Activated CD8-positive, alpha-beta memory T cell treated with anti-CD3 and anti-CD28 coated beads, Interleukin-2, amount 50 U/mL, for 4 hours (primary cell): ENCODE measurements around the gene KCNK5.

Experiments
- DNase-seq: peaks from one replicate; pipeline ENCODE4 v3.0.0-alpha.2; 2020

The KCNK5 gene

DNA sequence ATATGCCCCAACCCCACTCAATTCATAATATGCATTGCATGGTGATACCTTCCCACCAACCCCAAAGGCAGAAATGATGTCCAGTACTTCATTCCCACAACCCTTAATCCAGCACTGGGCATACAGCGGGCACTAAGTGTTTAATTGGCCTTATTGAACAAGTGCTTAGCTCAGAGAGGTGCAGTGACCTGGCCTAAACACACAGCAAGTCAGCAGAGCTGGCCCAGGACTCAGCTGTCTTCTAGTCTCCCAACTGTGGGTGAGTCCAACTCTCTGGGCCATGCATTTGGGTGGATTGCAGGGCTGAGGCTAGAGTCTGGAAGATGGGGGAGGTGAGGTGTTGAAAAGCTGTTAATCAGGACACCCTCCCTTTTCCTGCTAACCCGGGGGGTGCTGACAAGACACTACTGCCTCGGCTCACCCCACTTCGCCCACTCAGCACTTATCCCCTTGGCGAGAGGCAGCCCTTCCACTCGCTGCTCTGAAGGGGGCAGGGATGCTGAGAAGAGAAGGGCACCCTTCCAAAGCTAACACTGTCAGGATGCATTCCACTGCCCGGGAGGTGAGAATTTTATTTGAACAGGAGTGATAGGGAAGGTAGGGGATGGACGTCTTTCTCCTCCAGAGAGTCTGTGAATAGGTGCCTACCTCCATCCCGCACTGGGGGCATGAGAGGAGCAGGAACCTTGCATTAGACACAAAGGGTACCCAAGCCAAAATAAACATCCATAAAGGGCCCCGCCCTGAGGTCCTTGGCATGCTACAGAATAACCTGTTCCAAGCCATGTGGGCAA is 14.2 kb downstream of the KCNK5 start:
- no peak for DNase-seq

DNA sequence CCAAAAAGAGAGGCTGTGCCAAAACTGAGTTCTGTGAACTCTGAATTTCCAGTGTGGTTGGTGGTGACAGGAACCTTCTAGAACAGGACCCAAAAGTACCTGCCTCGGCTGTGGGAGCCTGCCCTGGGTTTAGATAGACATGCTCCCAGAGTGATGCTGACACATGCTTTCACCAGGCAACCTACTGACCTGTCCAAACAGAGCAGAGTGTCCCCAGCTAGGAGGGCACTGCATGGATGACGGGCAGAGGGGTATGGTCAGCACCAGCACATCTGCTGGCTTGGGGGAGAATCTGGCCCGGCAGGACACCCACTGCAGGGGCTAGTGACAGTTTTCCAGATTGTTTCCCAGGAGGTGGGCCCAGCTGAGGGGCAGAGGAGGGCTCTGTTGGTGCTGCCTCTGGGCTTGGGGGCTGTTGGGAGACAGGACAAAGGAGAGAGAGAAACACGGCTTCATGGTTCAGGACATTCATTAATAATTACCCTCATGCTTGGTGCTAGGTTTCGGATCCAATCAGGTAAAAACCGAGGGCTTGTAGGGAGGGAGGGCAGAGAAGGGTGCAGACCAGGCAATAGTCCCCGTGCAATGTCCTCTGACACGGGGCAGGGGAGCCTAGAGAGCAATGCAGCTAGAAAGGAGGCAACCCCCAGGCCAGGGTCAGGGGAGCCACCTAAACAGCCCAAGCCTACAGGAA is 15.0 kb downstream of the KCNK5 start:
- no peak for DNase-seq

DNA sequence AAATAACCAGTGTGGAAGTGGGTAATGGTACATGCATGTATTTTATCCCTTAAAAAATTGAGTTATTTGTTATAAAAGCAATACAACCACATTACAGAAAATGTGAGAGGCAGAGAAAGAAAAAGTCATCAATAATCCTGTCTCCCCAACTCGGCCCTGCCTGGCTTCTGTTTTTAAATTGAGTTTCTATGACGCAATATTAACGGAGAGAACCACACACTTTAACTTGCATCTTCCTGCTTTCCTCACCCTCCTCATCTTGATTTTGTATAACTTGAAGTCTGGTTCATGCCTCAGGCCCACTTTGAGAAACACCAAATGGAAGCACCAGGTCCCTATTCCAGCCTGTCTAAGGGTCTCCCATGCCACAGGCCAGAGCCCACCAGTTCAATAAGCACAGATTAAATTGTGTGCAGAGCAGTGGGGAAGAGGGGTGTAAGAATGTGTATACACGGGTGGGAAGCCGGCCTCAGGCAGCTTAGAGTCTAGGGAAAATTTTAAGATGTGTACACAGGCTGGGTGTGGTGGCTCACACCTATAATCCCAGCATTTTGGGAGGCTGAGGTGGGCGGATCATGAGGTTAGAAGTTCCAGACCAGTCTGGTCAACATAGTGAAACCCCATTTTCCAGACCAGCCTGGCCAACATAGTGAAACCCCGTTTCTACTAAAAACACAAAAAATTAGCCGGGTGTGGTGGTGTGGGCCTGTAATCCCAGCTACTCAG is 15.9 kb downstream of the KCNK5 start:
- no peak for DNase-seq

DNA sequence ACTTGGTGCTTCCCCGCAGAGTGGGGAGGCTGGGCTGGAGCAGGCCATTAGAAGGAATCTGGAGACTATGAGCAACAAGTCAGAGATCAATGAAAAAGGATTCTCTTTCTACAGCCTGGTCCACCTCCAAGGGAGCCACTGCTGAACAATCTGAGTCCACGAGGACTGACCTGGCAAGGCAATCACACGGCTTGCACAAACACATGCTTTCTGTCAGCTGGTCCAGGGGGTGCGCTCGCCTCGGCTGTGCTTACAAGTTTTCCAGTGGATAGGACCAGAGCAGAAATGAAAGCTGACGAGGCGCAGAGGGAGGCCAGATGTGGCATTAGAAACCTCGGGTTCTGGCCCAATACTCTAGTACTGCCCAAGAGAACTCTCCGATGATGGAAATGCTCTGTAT is 18.1 kb downstream of the KCNK5 start:
- no peak for DNase-seq

DNA sequence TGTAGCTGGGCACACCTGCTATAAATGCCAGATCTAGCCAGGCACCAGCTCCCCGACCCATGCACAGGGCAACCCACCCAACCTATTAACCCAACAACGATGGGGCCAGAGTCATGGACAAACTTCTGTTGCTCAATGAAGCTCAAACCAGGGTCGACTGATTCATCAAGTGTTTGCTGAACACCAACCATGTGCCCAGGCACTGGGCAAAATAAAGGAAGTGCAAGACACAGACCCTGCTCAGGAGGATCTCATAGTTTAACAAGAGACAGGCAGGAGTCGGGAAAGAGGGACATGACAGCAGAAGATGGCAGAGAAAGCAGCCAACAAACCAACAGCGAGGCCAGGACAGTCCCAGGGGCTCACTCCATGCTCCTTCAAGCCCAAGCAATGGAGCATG is 18.8 kb downstream of the KCNK5 start:
- DNase-seq, result no peak

DNA sequence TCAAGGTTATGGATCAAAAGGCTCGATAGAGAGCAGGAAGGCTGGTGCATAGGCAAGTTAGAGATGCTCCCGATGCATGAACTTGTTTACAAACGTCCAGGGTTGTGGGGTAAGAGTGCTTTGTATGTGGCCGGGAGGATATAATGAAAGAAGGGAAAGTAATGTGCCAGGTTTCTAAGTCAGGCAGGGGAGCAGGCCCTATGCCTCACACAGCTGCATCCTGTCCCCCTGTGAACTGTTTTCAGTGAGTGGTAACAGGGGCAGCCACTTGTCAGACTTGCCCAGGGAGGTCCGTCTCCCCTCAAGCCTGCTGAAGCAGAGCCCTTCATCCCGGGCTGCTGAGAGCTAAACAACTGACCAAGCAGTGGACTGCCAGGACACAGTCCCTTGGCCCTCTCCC is 19.4 kb downstream of the KCNK5 start:
- no peak for DNase-seq

DNA sequence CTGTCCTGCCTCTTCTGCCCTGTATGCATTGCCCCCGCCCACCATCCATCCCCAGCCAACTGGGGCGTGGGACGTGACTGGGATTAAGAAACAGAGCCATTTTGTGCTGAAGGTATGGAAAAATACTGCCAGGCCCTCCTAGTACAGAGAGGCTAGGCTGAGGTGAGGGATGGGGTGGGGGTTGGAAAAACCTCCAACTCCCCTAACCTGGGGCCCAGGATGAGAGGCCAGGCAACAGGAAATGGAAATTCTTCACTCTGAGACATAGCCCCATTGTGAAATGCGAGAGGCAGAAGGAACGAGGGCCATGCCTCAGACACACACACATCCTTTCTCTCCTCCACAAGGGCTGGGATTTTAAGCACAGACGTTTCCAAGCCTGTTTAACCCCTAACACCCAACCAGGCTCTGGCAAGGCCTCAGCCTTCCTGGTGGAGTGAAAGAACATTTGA is 19.9 kb downstream of the KCNK5 start:
- DNase-seq, result no peak

DNA sequence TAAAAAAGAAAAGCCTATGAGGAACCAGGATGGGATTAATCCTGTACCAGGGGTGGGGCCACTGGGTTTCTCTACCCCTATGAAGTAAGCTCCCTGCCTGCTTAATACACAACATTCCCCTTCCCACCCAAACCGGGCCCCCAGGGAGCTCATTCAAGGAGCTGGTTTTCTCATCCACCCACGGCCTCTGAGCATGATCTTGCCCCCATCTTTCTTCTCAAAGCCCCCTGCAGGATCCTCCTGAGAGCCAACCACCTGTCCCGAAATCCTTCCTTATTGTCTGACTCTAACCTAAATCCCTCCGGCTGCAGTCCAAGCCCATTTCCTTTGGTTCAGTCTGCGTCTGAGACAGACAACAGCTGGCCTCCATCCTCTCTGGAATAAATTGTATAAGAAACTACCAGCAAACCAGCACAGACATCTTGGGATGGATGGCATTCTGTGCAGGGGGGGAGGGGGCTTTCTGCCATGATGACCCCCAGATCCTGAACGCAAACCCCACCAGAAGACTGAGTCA is 21.0 kb downstream of the KCNK5 start:
- no peak for DNase-seq

DNA sequence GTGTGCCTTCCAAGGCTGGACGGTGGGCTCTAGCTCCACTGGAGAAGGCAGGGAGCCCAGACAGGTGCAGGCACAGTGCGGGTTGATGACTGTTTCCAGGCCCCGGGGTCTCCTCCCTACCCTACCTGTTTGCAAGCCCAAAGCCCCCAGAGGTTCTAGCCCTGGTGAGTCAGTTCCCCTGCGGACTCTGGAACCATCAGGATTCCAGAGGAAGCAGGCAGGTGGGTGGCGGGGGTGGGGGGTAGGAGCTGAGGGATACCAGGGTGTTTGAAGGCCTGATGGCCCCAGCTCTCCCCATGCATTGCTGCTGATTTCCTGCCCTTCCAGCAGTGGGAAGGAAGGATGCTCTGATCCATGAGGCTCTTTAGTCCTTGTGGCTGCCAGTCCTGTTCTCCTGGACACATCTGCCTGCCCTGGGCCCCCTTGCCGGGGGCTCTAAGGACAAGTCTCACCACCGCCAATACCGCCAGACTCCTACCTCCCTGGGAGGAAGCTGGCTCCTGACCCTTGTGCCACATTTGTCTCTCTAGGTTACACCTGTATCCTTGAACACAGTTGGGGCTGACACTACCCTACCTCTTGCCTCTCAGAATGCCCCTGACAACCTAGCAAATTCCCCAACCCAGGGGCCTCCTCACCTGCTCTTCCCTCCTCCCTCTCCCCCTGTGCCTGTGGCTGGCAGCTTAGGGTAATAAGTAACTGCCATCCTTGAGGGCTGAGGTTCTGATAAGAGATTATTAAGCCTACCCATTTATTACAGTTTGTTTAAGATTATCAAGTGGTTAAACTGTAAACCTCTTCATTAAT is 21.7 kb downstream of the KCNK5 start:
- DNase-seq, result no peak

DNA sequence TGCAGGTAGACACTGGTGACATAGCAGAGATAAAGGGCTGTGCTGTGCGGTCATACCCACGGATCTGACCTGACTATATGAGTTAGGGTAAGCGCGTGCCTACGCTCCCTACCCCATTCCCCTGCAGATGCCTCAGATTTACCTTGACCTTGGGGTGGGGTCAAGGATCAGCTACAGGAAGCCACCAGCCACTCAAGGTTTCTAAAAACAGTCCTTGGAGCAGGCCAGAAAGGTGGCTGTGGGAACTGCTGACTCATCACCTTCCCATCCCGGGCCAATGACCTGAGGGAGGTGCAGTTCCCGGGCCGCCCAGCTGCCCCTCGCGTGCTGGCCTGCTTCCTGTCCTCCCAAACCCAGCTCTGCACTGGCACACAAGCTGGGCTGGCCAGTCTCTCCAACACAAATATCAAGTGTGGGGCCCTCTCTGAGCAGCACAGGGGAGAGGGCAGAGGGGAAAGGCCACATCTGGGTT is 23.0 kb downstream of the KCNK5 start:
- no peak for DNase-seq

DNA sequence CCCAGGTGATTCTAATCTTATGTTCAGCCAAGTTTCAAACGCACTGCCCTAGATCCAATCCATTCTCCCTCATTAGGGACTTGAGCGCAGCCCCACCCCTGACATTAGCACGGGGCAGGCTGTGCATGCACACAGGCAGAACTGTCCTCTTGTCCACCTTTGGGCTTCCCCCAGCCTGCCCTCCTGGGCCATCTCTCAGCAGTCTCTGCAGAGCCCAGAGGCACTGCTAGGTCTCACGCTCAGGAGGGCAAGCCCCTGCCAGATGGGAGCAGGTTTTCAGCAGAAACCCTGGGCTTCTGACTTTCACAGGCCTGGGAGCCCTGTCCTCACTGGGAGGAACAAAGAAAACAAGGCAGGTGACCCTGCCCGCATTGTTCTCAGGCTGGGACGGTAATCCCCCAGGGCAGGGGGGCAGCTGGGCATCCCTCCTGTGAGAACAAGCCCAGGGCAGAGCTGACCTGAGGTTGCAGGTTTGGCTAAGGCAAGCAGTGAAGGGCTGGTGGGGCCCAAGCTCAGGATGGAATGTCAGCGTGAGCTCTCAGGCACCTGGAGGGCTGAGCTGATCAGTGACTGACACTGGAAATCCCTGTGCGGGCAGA is 24.5 kb downstream of the KCNK5 start:
- DNase-seq, result no peak

DNA sequence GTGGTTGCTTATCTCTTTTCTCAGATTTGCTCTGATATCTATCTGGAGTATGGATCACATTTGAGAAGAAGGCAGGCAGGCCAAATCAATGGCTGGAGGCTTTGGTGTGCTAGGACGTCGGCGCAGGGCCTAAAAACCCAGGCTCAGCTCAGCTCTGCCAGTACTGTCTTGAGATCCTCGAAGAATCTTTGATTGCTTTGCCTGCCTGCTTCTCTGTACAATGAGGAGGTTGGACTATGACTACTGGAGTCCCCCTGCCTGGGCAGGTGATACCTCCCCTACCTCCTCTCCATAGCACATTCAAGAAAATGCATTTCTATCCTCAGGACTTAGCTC is 25.1 kb downstream of the KCNK5 start:
- no peak for DNase-seq

DNA sequence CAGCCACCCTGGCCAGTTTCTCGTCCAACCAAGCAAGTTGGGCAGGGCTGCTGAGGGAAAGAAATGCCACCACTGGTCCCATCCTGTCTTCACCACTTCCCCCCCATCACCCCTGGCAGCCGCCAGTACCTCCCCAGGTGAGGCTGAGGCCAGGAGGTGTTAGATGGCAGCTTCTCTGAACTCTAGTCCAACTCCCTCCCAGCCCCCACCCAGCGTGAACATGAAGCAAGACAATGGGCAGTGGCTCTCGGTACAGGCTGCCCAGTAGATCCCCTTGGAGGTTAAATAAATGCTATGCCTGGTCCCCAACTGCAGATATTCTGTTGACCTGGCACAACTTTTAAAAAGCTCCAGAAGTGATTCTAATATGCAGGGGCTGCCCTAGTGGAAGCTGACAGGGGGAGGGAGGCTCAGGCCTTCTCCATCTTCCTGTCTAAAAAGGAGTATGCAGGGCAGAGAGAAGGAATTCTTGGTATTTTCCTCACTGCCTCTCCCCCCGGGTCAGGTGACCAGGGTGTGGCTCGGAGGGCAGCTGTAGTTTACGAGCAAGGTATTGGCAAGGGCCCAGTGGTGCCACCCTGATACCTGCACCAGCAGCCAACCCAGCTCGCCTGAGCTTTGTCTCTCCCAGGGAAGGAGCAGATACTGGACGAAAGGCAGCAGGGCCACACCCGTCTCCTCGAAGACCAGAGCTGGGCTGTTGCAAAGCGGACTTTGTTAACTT is 25.7 kb downstream of the KCNK5 start:
- no peak for DNase-seq

DNA sequence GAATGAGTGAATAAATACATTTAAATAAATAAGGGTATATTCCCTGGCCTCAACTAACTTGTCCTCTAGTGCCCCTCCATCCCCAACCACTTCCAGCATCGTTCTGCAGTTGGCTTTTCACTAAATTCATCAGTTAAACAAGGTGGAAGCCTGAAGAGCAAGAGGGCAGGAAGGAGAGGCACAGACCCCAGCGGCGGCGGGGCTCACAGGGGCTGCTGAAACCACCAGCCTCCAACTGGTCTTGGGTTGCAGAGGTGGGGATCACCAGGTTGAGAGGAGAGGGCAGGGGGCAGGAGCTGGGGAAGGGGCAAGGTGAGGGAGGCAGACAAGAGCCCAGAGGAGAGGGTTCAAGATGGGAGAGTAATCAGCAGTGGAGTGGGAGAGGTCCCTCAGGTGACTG is 27.1 kb downstream of the KCNK5 start:
- no peak for DNase-seq

DNA sequence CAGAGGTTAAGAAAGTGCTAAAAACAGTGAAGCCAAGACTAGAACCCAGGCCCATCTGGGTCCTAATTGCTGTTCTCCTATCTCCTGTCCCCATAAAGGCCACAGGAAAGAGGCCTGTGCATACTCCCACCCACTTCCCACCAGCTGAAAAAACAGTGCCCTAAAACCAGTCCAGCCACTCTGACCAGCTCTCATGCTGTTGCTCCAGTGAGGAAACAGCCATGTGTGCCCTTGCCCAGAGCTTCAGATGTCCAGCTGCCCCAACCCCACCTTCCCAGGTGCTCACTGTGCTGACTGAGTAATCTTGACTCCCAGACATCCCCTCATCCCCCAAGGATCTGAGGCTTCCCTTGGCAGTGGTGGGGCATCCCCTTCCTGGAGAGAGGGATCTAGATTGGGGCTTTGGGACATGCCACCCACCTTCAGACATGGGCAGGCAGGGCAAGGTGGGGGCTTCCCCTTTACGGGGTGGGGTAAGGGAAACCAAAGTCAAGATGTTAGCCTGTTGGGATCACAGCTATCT is 28.7 kb downstream of the KCNK5 start:
- no peak for DNase-seq

DNA sequence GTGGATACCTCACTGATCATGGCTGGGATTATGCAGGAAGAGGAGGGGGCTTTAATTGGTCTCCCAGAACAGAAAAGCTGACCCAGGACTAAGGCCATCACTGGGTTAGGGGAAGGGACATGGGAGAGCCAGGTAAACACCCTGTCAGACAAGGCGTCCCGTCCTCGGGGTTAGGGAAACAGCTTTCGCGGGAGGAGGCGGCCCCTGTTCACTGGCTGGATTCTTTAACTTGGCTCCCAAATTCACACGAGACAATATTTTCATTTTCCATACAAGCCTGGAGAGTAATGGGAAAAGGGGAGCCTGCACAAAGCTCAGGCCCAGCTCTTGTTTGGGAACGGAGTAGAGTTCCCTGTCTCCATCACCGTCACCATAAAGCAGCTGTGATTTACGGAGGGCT is 29.3 kb downstream of the KCNK5 start:
- no peak for DNase-seq

DNA sequence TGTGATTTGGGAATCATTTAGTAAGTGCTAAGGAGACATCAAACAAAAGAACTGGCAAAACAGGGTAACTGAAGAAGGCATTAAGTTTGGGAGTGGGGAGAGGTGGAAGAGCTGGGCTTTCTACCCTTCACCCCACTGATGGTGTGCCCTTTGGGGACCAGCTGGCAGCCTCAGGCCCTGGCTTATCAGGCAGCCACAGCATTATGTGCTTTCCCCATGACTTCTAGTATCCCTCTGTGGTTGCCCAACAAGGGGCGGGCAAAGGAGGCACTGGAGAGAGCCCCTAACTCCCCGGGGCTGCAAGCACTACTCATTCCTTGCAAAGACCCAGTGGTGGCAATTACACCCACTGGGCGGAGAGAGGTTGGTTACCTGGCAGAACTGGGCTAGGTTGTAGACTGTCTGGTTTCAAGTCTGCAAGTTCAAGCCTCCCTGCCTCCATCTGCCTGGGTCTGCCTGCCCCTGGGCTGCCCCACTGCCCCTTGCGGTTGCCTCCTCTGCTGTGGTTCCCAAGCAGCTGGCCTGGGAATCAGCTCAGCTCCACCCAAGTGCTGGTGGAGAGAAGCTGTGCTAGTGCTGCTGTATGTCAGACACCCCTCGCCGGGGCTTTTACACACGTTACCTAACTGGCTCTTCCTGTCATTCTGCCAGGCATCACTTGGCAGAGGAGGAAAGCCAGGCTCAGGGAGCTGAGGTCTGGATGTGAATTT is 29.9 kb downstream of the KCNK5 start:
- DNase-seq, result no peak

DNA sequence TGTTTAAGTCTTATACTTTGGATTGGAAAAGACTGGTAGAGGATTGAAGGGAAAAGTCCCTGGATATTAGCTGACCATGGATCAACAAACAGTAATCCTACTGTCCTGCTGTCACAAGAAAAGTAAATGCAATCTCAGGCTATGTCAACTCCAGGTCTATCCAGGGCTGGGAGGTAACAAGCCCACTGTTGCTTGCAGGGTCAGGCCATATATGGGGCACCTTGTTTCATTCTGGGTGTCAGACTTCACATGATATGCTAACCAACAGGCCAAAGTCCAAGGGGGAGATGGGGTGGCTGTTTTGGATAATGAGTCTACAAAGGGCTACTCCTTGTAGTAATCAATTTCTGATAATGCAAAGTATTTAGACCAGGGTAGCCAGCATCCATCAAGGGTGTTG is 30.7 kb downstream of the KCNK5 start:
- no peak for DNase-seq

DNA sequence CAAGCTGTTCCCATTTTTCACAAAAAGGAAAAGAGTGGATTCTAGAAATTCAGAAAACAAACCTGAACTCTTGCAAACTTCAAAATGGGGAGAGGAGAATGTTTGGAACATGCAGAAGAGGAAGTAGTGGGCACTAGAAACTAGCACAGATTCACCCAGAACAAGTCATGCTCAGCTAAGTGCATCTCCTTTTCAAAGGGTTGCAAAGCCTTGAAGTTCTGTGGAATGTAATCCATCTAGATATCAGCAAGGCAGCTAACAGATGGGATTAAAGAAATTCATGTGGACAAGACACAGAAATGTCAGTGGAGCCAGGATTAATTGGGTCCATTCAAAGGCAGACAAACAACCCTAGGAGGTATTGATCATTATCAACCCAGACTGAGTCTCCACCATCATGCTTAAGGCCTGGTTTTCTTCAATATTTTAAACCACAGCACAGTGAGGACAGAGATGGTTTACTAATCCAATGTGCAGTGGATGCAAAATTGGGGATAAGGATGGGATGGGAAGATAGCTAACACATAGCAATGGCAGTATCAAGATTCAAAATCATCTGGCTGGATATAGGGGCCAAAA is 31.3 kb downstream of the KCNK5 start:
- DNase-seq, result no peak

DNA sequence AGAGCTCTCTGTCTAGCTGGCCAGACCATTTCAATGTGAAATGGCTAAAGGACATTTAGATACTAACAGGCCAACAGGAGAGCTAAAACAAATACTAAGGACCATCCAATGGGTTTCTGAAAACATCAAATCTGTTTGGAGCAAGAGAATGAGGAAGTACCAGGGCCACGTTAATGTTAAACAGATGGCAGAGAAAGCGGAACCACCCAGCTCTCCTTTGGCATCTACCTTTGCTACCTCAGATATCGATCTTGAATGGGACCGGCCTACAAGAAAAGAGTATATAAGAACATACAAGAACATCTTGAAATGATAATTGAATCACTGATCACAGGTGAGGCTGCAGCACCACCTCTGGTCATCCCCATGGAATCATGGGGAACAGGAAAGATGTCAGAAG is 31.8 kb downstream of the KCNK5 start:
- no peak for DNase-seq
